ENCODE results near the gene TGIF2.

GRCh38 chr20:36541227-36541767 is 32.1 kb upstream of the TGIF2 start, which contains the start of gene MYL9:
- TF ChIP-seq, protein P1, sequence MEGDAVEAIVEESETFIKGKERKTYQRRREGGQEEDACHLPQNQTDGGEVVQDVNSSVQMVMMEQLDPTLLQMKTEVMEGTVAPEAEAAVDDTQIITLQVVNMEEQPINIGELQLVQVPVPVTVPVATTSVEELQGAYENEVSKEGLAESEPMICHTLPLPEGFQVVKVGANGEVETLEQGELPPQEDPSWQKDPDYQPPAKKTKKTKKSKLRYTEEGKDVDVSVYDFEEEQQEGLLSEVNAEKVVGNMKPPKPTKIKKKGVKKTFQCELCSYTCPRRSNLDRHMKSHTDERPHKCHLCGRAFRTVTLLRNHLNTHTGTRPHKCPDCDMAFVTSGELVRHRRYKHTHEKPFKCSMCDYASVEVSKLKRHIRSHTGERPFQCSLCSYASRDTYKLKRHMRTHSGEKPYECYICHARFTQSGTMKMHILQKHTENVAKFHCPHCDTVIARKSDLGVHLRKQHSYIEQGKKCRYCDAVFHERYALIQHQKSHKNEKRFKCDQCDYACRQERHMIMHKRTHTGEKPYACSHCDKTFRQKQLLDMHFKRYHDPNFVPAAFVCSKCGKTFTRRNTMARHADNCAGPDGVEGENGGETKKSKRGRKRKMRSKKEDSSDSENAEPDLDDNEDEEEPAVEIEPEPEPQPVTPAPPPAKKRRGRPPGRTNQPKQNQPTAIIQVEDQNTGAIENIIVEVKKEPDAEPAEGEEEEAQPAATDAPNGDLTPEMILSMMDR (IDR thresholded peaks at IDR 0.05 in 8 of 11, conservative IDR thresholded peaks at IDR 0.05 in 3 of 11) = no peak
- TF ChIP-seq POLR2AphosphoS5 (IDR thresholded peaks at IDR 0.05) (peak in 2 of 3 donors; percentile 49 to 66), POLR2A (IDR thresholded peaks at IDR 0.05) (no peak)
